Bladder microvascular endothelial cell (primary cell): ENCODE results near the gene BMPER. TPM values are rescaled to one million over a fixed set of nuclear protein-coding genes. Genes with fewer than 3 reads are reported as not detected.

ENCODE experiments used
- total RNA-seq: library from RNA; depleted of rRNA; stranded (reverse); fragments of >200 nt; gene quantifications from 2 replicates; pipeline ENCODE4 v1.2.3, GENCODE V29; 2014

Gene BMPER
- total RNA-seq: 0.16 and 5.4 TPM in 2 replicates

GRCh38 chr7:33905389-33906032 is at the start of gene BMPER:
BMPER (plus strand) TSS chr7:33905539; CDS start chr7:33905614, 75 bp downstream.

